Activated CD4-positive, alpha-beta T cell treated with anti-CD3 and anti-CD28 coated beads, Interleukin-2, amount 50 U/mL, for 4 hours (primary cell): ENCODE measurements around the gene GRAMD1A.
"Not testable (repeated sequence)": the region's sequence is repeated elsewhere in the genome, so short reads cannot be mapped to it uniquely, and the experiment has no call there.

Experiments
- DNase-seq, 2 experiments: peaks; one replicate each; pipeline ENCODE4 v3.0.0-alpha.2; 2020

Gene GRAMD1A

DNA sequence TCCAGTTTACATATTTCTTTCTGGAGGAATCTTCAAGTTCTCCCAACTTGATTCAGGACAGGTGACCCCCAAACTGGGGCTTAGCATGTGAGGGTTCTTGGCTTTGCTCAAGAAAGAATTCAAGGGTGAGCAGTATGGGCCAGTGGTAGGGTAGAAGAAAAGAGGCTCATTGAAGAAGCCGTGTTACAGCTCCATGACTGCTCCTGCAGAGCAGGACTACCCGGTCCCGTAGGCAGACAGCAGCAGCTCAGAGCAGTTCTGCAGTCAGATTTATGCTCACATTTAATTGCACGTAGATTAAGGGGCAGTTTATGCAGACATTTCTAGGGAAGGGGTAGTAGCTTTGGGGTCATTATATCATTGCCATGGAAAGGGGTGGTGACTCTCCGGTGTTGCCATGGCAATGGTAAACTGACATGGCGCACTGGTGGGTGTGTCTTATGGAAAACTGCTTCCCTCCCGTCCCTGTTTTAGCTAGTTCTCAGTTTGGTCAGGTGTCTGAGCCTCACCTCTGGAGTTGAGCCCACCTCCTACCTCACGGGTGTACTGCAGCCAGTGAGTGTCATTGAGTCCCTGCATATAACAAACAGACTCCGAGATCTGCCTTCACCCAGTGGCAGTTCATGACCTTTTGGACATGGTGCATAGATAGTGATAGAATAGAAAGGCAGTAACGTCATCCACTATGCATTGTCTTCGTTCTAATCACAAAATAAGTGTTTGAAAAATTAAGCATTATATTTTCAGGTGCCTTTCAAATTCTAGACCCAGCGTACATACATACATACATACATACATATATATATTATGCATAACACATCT, 20.1 kb upstream of the GRAMD1A start:
- DNase-seq: no peak

GRCh38 chr19:34982275-34982674, 17.8 kb upstream of the GRAMD1A start:
- DNase-seq: no peak

DNA sequence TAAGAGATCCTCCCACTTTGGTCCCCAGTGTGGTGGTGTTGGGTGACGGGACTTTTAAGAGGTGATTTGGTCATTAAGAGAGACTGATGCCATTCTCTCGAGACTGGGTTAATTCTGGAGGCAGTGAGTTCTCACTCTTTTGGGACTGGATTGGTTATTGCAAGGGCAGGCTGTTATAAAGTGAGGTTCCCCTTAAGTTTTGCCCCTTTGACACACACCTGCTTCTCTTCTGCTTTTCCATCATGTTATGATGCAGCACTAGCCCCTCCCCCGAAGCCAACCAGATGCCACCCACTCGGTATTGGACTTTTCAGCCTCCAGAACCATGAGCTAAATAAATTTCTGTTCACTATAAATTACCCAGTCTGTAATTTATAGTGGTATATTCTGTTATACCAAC, 16.3 kb upstream of the GRAMD1A start:
- DNase-seq: no peak

DNA sequence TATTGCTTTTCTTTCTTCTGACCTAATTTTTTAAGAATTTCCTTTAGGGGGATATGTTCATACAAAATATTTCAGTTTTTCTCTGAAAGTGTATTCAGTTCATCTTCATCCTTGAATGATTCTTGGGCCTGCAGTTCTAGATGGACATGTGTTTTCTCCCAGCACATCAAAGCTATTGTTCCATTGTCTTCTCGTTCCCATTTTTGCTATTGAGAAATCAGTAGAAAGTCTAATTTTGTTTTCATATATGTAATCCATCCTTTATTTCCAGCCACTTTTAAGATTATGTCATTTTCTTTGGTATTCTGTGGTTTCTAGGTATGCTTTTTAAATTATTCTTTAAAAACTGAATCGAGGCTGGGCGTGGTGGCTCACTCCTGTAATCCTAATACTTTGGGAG, 15.8 kb upstream of the GRAMD1A start:
- DNase-seq: no peak

- DNase-seq: no peak
Measured at GRCh38 chr19:34985249-34986022, 14.7 kb upstream of the GRAMD1A start.

DNA sequence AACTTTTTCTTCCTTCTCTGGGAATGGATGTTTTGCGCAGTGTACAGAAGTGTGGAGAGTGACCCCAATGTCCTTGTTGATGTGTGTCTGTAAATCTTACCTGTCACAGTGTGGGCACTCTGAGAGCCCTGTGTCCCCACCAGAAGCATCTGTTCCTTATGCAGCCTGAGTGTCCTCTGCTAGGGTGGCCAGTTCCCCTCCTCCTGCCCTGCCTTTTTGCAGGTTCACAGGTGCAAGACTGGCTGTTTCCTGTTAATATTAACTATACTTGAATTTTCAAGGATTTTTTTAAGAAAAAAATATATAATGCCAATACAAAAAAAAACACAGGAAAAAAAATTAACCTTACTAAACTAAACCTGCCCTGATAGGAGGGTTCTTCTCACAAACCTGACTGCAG, 12.0 kb upstream of the GRAMD1A start:
- DNase-seq: no peak

GRCh38 chr19:34989298-34989697, 10.8 kb upstream of the GRAMD1A start:
- no peak for DNase-seq

- no peak for DNase-seq
Measured at GRCh38 chr19:34990578-34991192, 9.4 kb upstream of the GRAMD1A start.

DNA sequence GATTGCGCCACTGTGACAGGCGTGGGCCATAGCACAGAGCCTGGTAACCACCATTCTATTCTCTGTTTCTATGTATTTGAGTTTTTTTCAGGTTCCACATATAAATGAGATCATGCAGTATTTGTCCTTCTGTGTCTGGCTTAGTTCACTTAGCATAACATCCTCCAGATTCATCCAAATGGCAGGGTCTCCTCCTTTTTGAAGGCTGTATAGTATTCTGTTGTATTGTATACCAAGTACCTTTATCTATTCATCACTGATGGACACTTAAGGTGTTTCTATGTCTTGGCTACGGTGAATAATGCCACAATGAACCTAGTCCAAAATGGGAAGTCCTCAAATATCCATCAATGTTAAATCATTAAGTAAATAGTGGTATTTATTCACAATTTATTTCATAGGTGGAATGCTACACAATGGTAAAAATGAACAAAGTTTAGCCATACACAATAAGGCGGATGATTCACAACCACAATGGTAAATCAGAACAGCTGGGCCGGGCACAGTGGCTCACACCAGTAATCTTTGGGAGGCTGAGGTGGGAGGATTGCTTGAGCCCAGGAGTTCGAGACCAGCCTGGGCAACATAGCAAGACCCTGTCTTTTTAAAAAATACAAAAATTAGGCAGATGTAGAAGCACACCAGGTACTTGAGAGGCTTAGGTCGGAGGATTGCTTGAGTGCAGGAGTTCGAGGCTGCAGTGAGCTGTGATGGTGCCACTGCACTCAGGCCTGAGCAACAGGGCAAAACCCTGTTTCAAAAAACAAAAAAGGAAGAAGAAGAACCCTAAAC, 8.4 kb upstream of the GRAMD1A start:
- DNase-seq: no peak

- not testable (repeated sequence) for DNase-seq
Measured at GRCh38 chr19:34992582-34992981, 7.5 kb upstream of the GRAMD1A start.

- DNase-seq: no peak
Measured at GRCh38 chr19:34994286-34994642, 5.9 kb upstream of the GRAMD1A start.

GRCh38 chr19:34994643-34995541, 5.2 kb upstream of the GRAMD1A start:
- DNase-seq: no peak

GRCh38 chr19:34995551-34995950, 4.6 kb upstream of the GRAMD1A start:
- DNase-seq: no peak

- DNase-seq: no peak
Measured at GRCh38 chr19:34997071-34997617, 3.0 kb upstream of the GRAMD1A start.

DNA sequence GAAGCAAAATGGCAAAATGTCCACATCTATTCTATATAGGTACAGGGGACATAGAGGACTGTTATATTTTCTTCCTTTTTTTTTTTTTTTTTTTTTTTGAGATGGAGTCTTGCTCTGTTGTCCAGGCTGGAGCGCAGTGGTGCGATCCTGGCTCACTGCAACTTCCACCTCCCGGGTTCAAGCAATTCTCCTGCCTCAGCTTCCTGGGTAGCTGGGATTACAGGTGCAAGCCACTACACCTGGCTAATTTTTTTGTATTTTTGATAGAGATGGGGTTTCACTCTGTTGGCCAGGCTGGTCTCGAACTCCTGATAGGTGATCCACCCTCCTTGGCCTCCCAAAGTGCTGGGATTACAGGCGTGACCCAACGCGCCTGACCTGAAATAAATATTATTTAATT, 1.9 kb upstream of the GRAMD1A start:
- DNase-seq: not testable (repeated sequence)

DNA sequence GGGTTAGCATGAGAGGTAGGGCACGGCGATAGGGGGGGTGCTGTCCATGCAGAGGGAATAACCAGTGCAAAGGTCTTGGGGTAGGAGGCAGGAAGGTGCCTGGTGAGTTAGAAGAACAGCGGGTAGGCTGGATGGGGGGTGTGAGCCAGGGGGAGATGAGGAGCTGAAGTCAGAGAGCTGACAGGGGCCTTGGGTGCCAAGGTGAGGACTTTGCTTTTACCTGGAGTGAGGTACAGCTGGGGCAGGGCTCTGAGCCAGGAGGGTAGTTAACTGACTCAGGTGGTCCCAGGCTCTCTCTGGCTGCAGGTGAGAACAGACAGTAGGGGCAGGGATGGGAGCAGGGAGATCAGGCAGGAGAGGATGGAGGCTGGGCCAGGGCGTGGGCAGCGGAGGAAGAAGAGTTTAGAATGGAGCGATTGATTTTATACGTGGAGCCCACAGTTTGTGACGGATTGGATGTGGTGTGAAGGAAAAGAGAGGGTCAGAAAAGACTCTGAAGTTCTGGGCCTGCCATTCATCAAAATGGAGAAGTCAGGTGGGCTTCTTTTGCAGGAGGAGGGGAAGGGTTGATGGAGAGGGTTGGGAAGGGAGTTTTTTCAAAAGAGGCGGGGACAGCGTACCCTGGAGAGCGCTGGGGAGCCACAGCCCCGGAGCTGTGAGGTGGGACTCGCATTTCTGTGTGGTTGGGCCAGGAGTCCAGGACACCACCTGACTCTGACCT, 1.2 kb upstream of the GRAMD1A start:
- no peak for DNase-seq

GRCh38 chr19:35000338-35000646, 169 bp downstream of the GRAMD1A start:
- no peak for DNase-seq

DNA sequence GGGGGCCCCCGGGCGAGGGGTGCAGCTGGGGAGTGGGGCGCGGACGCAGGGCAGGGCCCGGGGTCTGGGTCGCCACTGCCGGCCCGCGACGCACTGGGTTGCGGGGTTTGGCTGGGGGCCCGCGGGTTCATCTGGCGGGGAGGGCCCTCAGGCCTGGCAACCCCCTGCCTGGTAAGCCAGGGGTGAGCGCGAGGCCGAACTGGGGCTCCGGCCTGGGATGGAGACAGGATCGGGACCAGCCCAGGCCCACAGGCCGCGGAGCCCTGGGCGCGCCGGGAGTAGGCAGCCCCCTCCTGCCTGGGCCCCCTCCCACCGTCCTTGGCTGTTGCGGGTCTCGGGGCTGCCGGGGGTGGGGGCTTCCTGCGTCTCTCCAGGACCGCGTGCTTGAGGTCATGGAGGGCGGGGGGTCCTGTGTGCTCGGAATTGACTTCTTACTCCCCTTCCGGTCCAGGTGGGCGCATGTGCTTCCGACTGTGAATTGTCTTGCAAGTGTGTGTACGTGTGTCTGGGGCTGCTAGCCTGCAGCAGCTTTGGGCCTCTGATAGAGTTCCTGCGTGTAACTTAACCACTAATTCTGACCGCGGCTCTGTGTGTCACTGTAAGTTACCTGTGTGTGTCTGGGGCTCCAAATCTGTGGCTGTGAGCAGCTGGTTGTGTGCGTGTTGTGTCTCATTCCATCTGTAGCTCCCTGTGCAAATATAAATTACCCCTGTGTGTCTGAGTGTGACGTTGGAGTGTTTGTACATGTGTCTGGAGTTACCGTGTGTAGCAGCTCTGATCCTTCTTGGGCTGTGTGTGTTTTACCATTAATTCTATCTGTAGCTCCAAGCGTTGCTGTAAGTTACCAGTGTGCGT, 751 bp downstream of the GRAMD1A start:
- peak; percentile 47 to 49 for DNase-seq

DNA sequence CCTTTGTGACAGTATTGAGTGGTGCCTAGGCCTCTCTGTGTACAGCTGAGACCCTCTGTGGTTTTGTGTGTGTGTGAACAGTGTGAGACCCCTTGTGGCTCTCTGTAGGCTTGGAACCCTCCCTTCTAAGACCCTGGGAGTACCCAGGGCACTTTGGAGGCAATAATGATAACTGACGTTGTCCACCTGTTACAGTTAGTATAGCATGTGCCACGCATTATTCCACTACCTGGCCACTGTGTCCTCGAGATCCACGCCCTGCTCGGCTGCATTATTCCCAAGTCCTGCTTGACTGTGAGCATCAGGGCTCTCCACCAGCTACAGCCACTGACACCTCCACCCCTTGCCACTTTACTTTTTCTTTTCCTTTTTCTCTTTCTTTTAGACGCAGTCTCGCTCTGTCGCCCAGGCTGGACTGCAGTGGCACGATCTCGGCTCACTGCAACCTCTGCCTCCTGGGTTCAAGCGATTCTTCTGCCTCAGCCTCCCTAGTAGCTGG, 2.0 kb downstream of the GRAMD1A start:
- DNase-seq: no peak
